Calu3 (cell line): ENCODE measurements around the gene SPRTN. TPM values are rescaled to one million over a fixed set of nuclear protein-coding genes. Genes with fewer than 3 reads are reported as not detected.

Source experiments
- BruUV-seq: library from RNA; stranded (reverse); fragments of 400-500 nt; replicated peaks from 2 replicates; lab custom pipeline; 2021; lab: Mats Ljungman, UMichigan
- CTCF ChIA-PET: fragments of 300-600 bp; sonication (Branson Sonifier 250); formaldehyde crosslinking; loops from one replicate; lab custom pipeline; 2022; ENCODE audit warnings: antibody characterized with exemption; lab: Charles Lee
- DNase-seq: peaks from one replicate; pipeline ENCODE4 v3.0.0; 2022
- H3K27ac Mint-ChIP-seq: one replicate; pipeline ENCODE4 v1.8.0; 2022; ENCODE audit warnings: mixed read lengths; ENCODE audit not compliant: unreplicated experiment
- H3K27me3 Mint-ChIP-seq: one replicate; pipeline ENCODE4 v1.8.0; 2022; ENCODE audit warnings: mixed read lengths; ENCODE audit not compliant: unreplicated experiment
- H3K36me3 Mint-ChIP-seq: one replicate; pipeline ENCODE4 v1.8.0; 2022; ENCODE audit warnings: mild to moderate bottlenecking, moderate library complexity, mixed read lengths; ENCODE audit not compliant: insufficient read depth, unreplicated experiment
- H3K4me1 Mint-ChIP-seq: one replicate; pipeline ENCODE4 v1.8.0; 2022; ENCODE audit warnings: mild to moderate bottlenecking, low read depth, mixed read lengths; ENCODE audit not compliant: unreplicated experiment
- H3K4me3 Mint-ChIP-seq: one replicate; pipeline ENCODE4 v1.8.0; 2022; ENCODE audit warnings: mild to moderate bottlenecking, low read depth, moderate library complexity, mixed read lengths; ENCODE audit not compliant: unreplicated experiment
- H3K9me3 Mint-ChIP-seq: one replicate; pipeline ENCODE4 v1.8.0; 2022; ENCODE audit warnings: low read depth, mixed read lengths; ENCODE audit not compliant: unreplicated experiment
- intact Hi-C: fragments of 100-400 bp; cut with micrococcal nuclease; formaldehyde crosslinking; loops from one replicate; pipeline ENCODE4 v1.10.0; 2022; ENCODE audit not compliant: unreplicated experiment
- total RNA-seq: library from RNA; stranded (reverse); gene quantifications from 2 replicates; pipeline ENCODE4 v1.2.3, GENCODE V29; 2022
- TF ChIP-seq, protein P1 (sequence below): fragments of 200-600 bp; IDR thresholded peaks from one replicate; pipeline ENCODE4 v1.8.0; 2022; ENCODE audit warnings: antibody characterized with exemption; ENCODE audit not compliant: unreplicated experiment

The SPRTN gene
- total RNA-seq, 1 experiment from 2014 or later, result 17.4 TPM

DNA sequence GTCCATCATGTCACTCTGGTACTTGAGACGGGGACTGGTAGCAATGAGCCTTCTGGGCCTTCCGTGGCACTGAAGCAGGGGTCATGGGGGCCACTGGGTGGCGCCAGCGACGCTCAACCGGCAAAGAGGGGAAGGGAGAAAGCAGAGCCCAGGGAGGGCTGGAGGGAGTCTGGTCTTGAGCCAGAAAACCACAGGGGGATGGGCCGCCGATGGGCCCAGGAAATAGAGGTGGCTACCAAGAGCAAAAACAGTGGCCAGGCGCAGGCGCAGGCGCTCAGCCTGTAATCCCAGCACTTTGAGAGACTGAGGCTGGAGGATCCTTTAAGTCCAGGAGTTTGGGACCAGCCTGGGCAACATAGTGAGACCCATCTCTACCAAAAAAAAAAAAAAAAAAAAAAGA, 22.2 kb upstream of the SPRTN start:
- Mint-ChIP-seq H3K36me3 (no peaks in the 10 kb centered on the region), H3K27me3 (no peaks in the 10 kb centered on the region), H3K27ac (no peak overlapping the region), H3K9me3 (peaks cover 2% of the 10 kb centered on the region), H3K4me1 (no peaks in the 10 kb centered on the region), H3K4me3 (no peak overlapping the region)
- BruUV-seq, result no TSS peak
- DNase-seq, result peak; percentile 49
- CTCF ChIA-PET, result interaction anchor here (0.7 to 1.5 kb wide), 2 partner anchors 22 to 386 kb away, joined by 3 read pairs; partner anchors contain the start of genes EXOC8 and SPRTN
- TF ChIP-seq, protein P1, sequence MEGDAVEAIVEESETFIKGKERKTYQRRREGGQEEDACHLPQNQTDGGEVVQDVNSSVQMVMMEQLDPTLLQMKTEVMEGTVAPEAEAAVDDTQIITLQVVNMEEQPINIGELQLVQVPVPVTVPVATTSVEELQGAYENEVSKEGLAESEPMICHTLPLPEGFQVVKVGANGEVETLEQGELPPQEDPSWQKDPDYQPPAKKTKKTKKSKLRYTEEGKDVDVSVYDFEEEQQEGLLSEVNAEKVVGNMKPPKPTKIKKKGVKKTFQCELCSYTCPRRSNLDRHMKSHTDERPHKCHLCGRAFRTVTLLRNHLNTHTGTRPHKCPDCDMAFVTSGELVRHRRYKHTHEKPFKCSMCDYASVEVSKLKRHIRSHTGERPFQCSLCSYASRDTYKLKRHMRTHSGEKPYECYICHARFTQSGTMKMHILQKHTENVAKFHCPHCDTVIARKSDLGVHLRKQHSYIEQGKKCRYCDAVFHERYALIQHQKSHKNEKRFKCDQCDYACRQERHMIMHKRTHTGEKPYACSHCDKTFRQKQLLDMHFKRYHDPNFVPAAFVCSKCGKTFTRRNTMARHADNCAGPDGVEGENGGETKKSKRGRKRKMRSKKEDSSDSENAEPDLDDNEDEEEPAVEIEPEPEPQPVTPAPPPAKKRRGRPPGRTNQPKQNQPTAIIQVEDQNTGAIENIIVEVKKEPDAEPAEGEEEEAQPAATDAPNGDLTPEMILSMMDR, result peak; percentile 54
- intact Hi-C loops, result no loop called here

DNA sequence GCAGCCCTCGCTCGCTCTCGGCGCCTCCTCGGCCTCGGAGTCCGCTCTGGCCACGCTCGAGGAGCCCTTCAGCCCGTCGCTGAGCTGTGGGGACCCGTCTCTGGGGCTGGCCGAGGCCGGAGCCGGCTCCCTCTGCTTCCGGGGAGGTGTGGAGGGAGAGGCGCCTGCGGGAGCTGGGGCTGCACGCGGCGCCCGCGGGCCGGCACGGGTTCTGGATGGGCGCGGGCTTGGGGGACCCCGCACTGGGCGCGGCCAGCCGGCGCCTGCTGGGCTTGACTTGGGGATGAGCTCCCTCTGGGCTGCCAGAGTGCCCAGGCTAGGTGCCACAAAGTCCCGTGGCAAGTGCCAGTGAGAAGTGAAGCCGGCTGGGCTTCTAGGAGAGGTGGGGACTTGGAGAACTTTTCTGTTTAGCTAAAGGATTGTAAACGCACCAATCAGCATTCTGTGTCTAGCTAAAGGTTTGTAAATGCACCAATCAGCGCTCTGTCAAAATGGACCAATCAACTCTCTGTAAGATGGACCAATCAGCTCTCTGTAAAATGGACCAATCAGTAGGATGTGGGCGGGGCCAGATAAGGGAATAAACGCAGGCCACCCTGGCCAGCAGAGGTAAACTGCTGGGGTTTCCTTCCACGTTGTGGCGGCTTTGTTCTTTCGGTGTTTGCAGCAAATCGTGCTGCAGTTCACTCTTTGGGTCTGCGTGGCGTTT, 20.6 kb upstream of the SPRTN start:
- TF ChIP-seq, protein P1, result no peak
- H3K4me3 Mint-ChIP-seq, result no peak overlapping the region
- H3K4me1 Mint-ChIP-seq, result no peaks in the 10 kb centered on the region
- no peaks in the 10 kb centered on the region for H3K27me3 Mint-ChIP-seq
- no peaks in the 10 kb centered on the region for H3K36me3 Mint-ChIP-seq
- intact Hi-C loops, result no loop called here
- peaks cover 2% of the 10 kb centered on the region for H3K9me3 Mint-ChIP-seq
- CTCF ChIA-PET, result interaction anchor here (0.7 to 1.0 kb wide), 2 partner anchors 9 to 19 kb away, joined by 3 to 7 read pairs; no protein-coding TSS in a partner anchor
- DNase-seq, result no peak
- no peak overlapping the region for H3K27ac Mint-ChIP-seq
- BruUV-seq, result no TSS peak

DNA sequence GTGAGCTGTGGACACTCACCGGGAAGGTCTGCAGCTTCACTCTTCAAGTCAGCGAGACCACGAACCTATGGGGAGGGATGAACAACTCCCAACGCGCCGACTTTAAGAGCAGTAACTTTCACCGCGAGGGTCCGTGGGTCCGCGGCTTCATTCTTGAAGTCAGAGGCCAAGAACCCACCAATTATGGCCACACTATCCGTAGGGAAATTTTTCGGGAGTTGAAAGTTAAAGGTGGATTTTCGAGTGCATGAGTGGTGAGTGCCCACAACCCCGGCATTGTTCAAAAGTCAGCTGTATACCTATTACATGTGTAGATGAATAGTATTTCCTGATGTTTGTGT, 20.1 kb upstream of the SPRTN start:
- TF ChIP-seq, protein P1, result no peak
- Mint-ChIP-seq H3K27ac (no peak overlapping the region), H3K4me1 (no peaks in the 10 kb centered on the region), H3K27me3 (no peaks in the 10 kb centered on the region), H3K36me3 (no peaks in the 10 kb centered on the region), H3K9me3 (peaks cover 2% of the 10 kb centered on the region), H3K4me3 (no peak overlapping the region)
- no TSS peak for BruUV-seq
- CTCF ChIA-PET, result interaction anchor here (1.0 kb wide), 1 partner anchor 8 kb away, joined by 3 read pairs; no protein-coding TSS in a partner anchor
- no peak for DNase-seq
- intact Hi-C loops, result no loop called here

DNA sequence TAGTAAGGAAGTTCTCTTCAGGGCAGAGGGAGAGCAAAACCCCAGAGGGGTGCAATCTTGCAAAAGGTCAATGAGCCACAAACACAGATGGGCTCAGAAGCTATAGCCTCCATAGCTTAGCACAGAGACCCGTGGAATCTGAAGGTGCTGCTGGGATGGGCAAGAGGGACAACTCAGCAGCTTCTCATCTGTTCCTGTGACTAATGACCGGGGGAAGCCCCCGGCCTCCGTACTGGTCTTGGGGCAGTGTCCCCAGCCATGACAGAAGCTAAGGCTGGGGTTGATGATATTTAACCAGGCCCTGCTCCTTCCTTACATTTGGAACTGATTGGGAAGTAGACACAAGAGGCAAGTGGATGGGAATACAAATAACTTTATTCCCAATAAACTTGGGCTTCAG, 19.5 kb upstream of the SPRTN start:
- no peak overlapping the region for H3K4me3 Mint-ChIP-seq
- no peak for DNase-seq
- BruUV-seq, result no TSS peak
- no peaks in the 10 kb centered on the region for H3K36me3 Mint-ChIP-seq
- H3K4me1 Mint-ChIP-seq, result no peaks in the 10 kb centered on the region
- no peaks in the 10 kb centered on the region for H3K27me3 Mint-ChIP-seq
- CTCF ChIA-PET, result no interaction called here
- TF ChIP-seq, protein P1, result no peak
- peaks cover 2% of the 10 kb centered on the region for H3K9me3 Mint-ChIP-seq
- intact Hi-C loops, result no loop called here
- no peak overlapping the region for H3K27ac Mint-ChIP-seq
